Hepatocyte (in vitro differentiated cells): Measurements from ENCODE around the gene FNIP2. TPM values are rescaled to one million over a fixed set of nuclear protein-coding genes. Genes with fewer than 3 reads are reported as not detected.

Experiments
- DNase-seq: peaks from one replicate; pipeline ENCODE4 v3.0.0-alpha.2; 2016; ENCODE audit warnings: low spot score
- H2AFZ ChIP-seq: fragments of 200-600 bp; sonication (generic); 2 replicates; pipeline ENCODE4 v1.6.0; 2016; ENCODE audit warnings: antibody characterized with exemption, mild to moderate bottlenecking
- H3K27ac ChIP-seq: fragments of 200-600 bp; sonication (generic); 2 replicates; pipeline ENCODE4 v1.5.1; 2016; ENCODE audit warnings: mild to moderate bottlenecking
- H3K27me3 ChIP-seq: fragments of 200-600 bp; sonication (generic); 2 replicates; pipeline ENCODE4 v1.6.1; 2016
- H3K36me3 ChIP-seq: fragments of 200-600 bp; sonication (generic); replicated peaks from 2 replicates; pipeline ENCODE4 v1.5.1; 2016; ENCODE audit warnings: low read depth; ENCODE audit not compliant: insufficient read depth
- H3K4me1 ChIP-seq: fragments of 200-600 bp; sonication (generic); 2 replicates; pipeline ENCODE4 v1.5.1; 2016; ENCODE audit warnings: mild to moderate bottlenecking, moderate library complexity; ENCODE audit not compliant: insufficient read depth
- H3K4me2 ChIP-seq: fragments of 200-600 bp; sonication (generic); 2 replicates; pipeline ENCODE4 v1.6.0; 2016
- H3K4me3 ChIP-seq: fragments of 200-600 bp; sonication (generic); 2 replicates; pipeline ENCODE4 v1.5.1; 2016; ENCODE audit warnings: mild to moderate bottlenecking
- H3K79me2 ChIP-seq: fragments of 200-600 bp; sonication (generic); 2 replicates; pipeline ENCODE4 v1.6.0; 2017; ENCODE audit warnings: mild to moderate bottlenecking
- H3K9me2 ChIP-seq: fragments of 200-600 bp; sonication (generic); replicated peaks from 2 replicates; pipeline ENCODE4 v1.6.0; 2017; ENCODE audit warnings: mild to moderate bottlenecking; ENCODE audit not compliant: insufficient read depth
- H3K9me3 ChIP-seq: fragments of 200-600 bp; sonication (generic); 2 replicates; pipeline ENCODE4 v1.5.1; 2016; ENCODE audit warnings: low read depth, mild to moderate bottlenecking
- H4K20me1 ChIP-seq: fragments of 200-600 bp; sonication (generic); 2 replicates; pipeline ENCODE4 v1.6.0; 2016; ENCODE audit warnings: mild to moderate bottlenecking; ENCODE audit not compliant: insufficient read depth, poor library complexity, severe bottlenecking
- CTCF ChIP-seq: fragments of 200-600 bp; sonication (generic); IDR thresholded peaks from 2 replicates; pipeline ENCODE4 v1.5.1; 2016; ENCODE audit warnings: antibody characterized with exemption, mild to moderate bottlenecking; ENCODE audit not compliant: poor library complexity
- EZH2 ChIP-seq: fragments of 200-600 bp; sonication (generic); IDR thresholded peaks from 2 replicates; pipeline ENCODE4 v1.6.1; 2016; ENCODE audit warnings: antibody characterized with exemption, mild to moderate bottlenecking, borderline replicate concordance
- EZH2phosphoT487 ChIP-seq: fragments of 200-600 bp; sonication (generic); IDR thresholded peaks from one replicate; pipeline ENCODE4 v1.6.1; 2018; ENCODE audit warnings: antibody characterized with exemption, mild to moderate bottlenecking, low read depth, moderate library complexity; ENCODE audit not compliant: unreplicated experiment, severe bottlenecking
- WGBS: methylation state at CpG from one replicate; pipeline ENCODE4 v1.1.6; 2016; ENCODE audit warnings: low lambda C conversion rate; ENCODE audit errors: missing lambda C conversion rate; 5-methylcytosine and 5-hydroxymethylcytosine counted together
- polyA plus RNA-seq: library from polyadenylated mRNA; unstranded; fragments of >200 nt; fragmentation: Nextera tagmentation; extraction: Ambion mirVana; gene quantifications from 2 replicates; pipeline ENCODE4 v1.2.1, GENCODE V29; 2016
- total RNA-seq: library from RNA; depleted of rRNA; stranded (reverse); fragments of >200 nt; gene quantifications from 2 replicates; pipeline ENCODE4 v1.2.3, GENCODE V29; 2014

FNIP2 gene
- total and polyA plus RNA-seq, 2 experiments from 2014 or later = 20.8 to 61.0 TPM

GRCh38 chr4:158873795-158874401 lies 105.1 kb downstream of the FNIP2 start:
- Histone ChIP-seq H3K79me2 (no peaks in the 10 kb centered on the region), H3K27me3 (no peaks in the 10 kb centered on the region), H2AFZ (no peak overlapping the region), H3K4me1 (peaks cover 6% of the 10 kb centered on the region), H3K9me2 (no peaks in the 10 kb centered on the region), H3K27ac (peak overlapping the region; percentile 14), H3K36me3 (no peaks in the 10 kb centered on the region), H3K9me3 (no peaks in the 10 kb centered on the region), H4K20me1 (no peaks in the 10 kb centered on the region), H3K4me2 (no peak overlapping the region), H3K4me3 (no peak overlapping the region)
- DNase-seq = peak; percentile 36
- WGBS = 46% methylated on average over 4 of the region's 4 CpGs
- no peak for TF ChIP-seq CTCF
- no peak for TF ChIP-seq EZH2
- TF ChIP-seq EZH2phosphoT487 = no peak

GRCh38 chr4:158875026-158875425 lies 106.2 kb downstream of the FNIP2 start:
- no peak for DNase-seq
- Histone ChIP-seq H3K4me3 (no peak overlapping the region), H4K20me1 (no peaks in the 10 kb centered on the region), H3K79me2 (no peaks in the 10 kb centered on the region), H3K4me1 (peaks cover 6% of the 10 kb centered on the region), H3K4me2 (no peak overlapping the region), H3K36me3 (no peaks in the 10 kb centered on the region), H3K27ac (no peak overlapping the region), H2AFZ (no peak overlapping the region), H3K27me3 (no peaks in the 10 kb centered on the region), H3K9me3 (no peaks in the 10 kb centered on the region), H3K9me2 (no peaks in the 10 kb centered on the region)
- TF ChIP-seq CTCF (no peak), EZH2 (no peak), EZH2phosphoT487 (no peak)
- WGBS = 96% methylated on average over 4 of the region's 4 CpGs

- no peak for DNase-seq
- Histone ChIP-seq H3K79me2 (no peaks in the 10 kb centered on the region), H3K4me1 (peaks cover 6% of the 10 kb centered on the region), H3K9me2 (no peaks in the 10 kb centered on the region), H4K20me1 (no peaks in the 10 kb centered on the region), H3K36me3 (no peaks in the 10 kb centered on the region), H3K9me3 (no peaks in the 10 kb centered on the region), H3K27me3 (no peaks in the 10 kb centered on the region), H3K27ac (no peak overlapping the region), H3K4me2 (no peak overlapping the region), H3K4me3 (no peak overlapping the region), H2AFZ (no peak overlapping the region)
- TF ChIP-seq CTCF (no peak), EZH2 (no peak), EZH2phosphoT487 (no peak)
- 53% methylated on average over 1 of the region's 1 CpG for WGBS
Measured at GRCh38 chr4:158875455-158875854, 106.6 kb downstream of the FNIP2 start.
